HG02840 (cell line): Measurements from ENCODE around the gene PPP2R5C.

Experiments
- ATAC-seq: cut with Tn5 transposase; IDR thresholded peaks from one replicate; pipeline ENCODE4 v1.9.1; 2021; ENCODE audit warnings: mild to moderate bottlenecking, moderate library complexity, moderate number of reproducible peaks; ENCODE audit not compliant: unreplicated experiment, low FRiP score

The PPP2R5C gene

DNA sequence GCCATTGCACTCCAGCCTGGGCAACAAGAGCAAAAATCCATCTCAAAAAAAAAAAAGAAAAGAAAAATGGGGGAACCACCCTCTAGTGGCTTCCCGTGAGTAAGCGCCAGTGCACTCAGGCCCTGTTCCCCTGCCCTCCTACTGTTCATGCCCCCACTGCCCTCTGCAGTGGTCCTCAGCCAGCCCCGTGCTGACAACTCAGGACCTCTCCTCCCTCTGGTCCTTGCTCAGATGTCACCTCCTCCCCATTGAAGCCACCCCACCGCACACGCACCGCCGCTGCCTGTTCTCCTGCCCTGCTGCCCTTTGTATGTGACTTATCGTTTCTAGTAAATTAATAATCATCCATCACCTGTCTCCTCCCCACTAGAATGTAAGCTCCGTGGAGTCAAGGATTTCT lies 144.1 kb downstream of the PPP2R5C start:
- no peak for ATAC-seq

DNA sequence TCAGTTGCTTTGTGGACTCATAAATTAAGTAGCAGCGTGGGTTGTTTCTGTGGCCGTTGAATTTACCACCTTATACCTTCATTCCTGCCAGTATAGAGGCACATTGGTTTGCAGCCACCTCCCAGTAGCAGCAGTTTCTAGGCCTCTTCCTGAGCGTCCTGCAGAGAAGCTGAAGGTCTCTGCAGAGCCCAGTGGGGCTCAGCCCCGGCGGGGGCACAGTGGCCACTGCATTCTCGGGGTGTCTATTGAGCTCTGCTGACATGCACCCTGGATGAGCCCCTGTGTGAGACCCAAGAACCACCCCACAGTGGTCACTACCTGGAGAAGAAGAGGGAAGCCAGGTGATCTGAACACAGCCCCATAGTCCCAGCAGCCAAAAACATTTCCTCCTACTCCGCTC lies 145.1 kb downstream of the PPP2R5C start:
- no peak for ATAC-seq

DNA sequence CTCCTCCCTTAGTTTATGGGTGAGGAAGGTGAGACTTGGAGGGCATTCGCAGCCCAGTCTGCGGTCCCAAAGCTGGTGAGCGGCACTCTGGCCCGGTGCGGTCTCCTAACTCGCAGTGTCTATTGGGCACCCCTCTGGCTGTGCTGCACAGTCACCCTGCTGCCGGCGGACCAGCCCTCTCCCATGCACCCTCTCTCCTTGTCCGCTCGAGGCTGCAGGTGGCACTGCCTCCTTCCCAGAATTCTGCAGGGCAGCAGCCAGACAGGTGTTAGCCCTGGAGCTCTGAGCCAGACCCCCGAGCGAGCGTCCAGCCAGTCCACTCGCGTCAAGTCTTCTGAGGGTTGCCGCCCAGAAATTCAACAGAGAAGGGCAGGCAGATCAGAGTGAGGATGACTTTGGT lies 146.1 kb downstream of the PPP2R5C start:
- ATAC-seq: no peak

DNA sequence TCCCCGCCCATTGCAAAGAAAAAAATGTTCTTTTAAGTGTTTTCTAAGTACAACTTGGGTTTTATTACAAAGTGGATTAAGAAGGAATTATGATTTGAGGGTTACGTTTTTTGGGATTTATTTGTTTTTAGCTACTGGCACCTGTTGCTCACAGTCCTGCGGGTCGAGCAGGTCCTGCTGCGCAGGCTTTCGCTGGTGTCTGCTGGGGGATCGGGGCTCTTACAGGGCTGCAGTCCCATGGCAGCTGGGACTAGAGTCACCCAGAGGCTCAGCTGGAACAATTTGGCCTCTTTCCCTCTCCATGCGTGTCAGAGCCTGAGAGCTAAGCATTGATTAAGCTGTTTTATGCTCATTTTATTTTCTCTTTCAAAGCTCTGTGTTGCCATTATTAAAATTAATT lies 147.3 kb downstream of the PPP2R5C start:
- ATAC-seq: no peak

DNA sequence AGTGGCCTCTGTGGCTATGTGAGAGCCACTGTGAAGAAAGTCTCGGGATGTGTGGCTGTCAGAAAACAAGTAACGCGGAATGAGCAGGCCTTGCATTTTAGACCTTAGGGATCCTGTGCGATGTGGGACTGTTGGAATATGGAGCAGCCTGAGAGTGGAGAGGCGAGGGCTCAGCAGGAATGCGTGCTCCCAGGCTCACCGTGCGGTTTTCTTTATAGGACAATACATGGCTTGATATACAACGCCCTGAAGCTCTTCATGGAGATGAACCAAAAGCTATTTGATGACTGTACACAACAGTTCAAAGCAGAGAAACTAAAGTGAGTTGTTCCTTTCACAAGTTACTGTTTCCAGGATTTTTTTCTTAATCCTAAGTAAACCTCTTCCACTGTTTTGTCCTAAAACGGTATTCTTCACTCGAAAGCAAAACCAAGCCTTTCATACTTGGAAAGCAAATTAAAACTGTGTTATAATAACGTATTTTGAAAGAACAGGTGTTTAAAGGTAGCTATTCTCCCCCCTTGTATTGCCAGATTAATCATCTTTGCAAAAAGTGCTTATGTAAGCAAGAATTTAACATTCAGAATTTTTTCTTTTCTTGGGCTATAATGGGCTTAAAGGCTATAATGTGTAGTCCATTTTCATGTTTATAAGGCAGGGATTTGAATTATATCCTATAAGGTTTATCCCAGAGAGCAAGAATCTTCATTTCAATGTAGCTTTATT lies 148.0 kb downstream of the PPP2R5C start:
- no peak for ATAC-seq

DNA sequence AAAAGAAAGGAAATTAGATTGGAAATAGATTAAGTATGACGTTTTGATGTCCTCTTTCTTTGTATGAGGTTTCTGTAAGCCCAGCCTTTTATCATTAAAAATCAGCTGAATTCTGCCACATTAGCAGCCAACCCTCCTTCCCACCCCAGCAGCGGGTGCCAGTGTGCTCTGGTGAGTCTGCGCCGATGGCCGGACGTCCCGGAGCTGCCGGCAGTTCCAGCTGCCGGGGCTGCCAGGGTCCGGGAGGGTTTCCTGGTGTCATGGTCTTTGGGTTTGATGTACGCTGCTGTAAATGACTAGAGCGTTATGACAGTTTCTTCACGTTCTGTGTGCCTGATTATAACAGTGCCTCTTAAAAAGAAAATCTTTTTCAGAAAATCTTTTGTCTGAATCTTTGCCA lies 151.3 kb downstream of the PPP2R5C start:
- ATAC-seq: no peak

DNA sequence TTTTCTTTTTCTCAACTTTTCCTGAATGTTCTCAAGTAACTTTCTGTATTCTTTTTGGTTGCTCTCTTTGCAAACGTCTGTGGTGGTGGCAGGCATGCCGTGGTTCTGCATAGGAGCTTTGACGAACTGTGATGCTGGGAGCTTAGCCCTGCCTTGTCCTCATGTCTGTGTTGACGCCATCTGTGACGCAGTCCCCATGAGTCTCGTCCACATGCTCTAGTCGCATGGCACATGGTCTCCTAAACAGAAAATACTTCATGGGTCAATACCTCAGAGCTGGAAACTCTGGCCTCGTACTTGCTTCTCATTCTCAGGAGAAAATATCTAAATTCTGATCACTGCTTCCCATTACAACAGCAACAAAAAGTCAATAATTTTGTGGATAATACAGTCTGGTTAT lies 152.6 kb downstream of the PPP2R5C start:
- no peak for ATAC-seq

DNA sequence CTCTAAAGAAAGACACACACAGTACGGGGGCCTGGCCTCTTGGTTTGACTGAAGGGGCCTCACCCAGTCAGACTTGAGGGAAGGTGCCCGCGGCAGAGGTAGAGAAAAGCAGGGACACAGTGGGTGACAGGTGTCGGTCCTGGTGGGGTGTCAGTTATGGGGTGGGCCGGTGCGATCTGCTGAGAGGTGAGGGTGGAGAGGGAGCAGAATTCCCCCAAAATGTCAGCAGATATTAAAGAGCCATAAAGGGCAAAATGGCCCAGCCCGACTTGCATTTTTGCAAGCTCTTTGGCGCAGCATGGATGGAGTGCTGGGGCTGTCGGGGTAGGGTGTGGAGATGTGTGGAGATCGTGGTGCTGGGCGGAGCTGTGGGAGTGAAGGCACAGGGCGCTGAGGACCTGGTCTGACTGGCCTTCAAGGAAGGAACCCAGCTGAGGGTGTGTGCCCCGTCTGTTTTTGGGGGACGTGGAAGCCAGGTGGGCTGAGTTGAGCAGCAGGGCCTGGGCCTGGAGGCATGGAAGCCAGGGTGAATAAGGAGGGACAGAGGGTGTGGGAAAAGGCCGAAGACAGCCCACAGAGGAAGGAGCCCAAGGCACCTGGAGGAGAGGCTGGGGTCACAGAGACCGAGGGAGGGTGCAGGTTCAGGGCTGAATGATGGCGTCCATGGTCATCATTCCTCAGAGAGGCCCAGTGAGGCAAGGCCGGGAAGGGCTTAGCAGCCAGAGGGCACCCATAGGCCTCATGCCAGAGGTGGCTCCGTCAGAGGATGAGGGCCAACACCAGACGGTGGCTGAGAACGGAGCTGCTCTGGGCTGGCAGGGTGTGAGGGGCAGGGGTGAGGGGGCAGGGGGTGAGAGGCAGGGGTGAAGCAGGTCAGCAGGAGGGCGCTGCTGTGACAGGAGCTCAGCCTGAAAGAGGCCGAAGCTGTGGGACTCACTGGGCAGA lies 154.6 kb downstream of the PPP2R5C start:
- no peak for ATAC-seq

DNA sequence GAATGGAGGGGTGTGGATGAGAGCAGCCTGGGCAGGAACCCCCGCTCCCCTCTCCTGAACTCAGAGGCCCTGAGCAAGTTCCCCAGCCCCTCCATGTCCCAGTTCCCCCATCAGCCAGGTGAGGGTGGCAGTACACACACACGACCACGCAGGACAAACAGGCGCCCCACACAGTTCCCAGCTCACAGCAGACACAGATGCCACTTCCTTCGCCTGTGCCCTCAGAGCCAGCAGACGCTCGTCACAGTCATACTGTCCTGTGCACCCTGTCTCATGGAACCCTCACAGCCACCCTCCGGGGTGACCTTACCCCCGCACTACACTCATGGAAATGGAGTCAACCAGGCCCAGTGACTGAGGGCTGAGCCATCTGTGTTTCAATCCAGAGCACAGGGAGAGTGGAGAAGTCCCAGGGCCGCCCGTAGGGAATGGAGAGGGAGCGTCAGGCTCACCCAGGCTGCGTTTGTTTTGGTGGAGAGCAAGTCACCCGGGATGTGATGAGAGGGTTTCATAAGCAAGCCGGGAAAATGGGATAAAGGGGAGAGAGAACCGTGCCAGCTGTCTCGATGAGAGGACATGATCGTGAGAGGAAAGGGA lies 155.4 kb downstream of the PPP2R5C start:
- ATAC-seq: no peak

DNA sequence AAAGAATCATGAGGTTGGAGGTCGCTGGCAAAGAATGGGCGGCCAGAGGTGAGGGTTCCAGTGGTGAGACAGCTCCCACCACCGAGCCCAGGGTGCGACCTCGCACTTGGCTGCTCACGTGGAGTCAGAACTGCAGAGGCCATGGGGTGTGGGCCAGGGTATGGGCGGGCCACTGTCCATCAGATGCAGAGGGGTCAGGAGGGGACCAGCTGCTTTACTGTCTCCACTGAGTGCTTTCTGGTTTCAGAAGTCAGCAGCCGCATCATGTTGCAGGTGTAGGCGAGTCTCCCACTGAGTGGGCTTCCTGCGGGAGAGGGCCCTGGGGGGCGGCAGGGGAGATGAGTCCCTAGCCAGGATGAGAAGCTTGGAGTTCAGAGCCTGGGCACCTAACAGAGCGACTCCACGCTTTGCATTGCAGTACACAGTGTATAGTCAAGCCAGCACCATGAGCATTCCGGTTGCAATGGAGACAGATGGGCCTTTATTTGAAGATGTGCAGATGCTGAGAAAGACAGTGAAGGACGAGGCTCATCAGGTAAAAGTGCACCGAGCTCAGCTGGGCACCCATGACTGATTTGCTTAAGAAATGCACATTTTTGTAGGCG lies 156.0 kb downstream of the PPP2R5C start:
- ATAC-seq: no peak

DNA sequence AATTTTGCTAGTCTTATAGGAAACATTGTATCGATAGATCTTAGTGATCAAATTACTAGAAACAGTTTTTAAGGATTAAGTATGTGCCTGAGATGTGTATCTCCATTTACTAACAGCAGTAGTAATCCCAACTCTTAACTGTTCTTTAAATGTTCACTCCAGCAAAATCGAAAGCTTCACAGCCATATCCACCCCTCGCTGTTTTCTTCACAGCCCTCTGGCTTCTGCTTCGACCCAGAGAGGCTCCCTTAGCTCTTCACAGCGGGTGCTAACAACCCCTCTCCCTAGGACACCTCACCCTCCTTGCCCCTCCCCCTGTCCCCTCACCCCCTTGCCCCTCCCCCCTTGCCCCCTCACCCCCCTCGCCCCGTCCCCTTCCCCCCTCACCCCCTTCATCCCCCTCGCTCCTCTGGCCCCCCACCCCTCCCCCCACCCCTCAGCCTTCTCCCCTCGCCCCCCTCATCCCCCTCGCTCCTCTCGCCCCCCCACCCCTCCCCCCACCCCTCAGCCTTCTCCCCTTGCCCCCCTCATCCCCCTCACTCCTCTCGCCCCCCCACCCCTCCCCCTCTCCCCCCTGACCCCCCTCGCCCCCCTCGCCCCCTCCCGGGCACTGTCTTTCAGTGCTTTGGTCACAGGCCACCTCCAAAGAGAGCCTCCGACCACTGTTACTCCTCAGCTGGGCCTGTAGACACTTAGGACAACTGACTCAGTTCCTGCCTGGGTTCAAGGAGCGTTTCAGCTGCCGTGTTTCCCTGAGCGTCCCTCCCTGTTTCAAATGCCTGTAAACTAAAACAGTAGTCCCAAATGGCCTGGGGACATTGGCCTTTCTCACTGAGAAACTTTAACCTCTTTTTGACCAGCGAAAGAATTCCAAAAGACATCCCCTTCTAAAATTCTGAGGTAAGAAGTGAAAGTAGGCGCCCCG lies 156.8 kb downstream of the PPP2R5C start:
- no peak for ATAC-seq

DNA sequence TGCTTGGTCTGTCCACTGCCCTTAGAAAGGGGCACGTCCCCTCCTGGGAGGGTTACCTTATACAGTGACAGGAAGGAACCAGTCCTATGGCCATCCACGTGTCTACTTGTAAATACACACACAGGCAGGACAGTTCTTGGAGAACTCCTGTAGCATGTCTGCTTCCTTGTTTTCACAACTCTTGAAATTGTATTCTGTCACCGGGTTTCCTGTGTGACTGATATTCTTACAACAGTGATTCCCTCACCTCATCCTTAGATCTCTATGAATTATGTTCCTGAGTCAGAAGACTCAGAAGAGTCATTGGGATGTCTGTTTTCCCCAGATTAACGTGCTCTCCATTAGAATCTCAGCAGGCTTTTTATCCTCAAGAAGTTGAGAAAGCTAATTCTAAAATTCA lies 158.8 kb downstream of the PPP2R5C start:
- ATAC-seq: no peak

DNA sequence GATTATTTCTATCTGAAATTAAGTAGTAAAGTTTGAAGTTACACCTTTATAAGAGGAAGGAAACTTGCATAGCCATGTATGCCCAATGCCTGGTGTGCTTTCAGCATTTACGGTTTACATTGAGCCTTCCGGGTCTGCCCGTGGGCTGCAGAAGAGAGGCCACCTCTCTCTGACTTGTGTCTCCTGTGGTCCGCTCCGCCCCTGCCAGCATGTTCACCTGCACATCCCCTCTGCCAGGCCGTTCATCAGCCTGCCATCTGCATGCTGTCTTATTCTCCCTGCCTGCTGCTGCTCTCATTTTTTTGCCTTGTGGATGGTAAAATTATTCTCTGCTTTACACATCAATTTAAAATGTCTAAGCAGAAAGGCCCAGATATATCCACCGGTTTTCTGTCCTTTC lies 161.4 kb downstream of the PPP2R5C start:
- no peak for ATAC-seq

DNA sequence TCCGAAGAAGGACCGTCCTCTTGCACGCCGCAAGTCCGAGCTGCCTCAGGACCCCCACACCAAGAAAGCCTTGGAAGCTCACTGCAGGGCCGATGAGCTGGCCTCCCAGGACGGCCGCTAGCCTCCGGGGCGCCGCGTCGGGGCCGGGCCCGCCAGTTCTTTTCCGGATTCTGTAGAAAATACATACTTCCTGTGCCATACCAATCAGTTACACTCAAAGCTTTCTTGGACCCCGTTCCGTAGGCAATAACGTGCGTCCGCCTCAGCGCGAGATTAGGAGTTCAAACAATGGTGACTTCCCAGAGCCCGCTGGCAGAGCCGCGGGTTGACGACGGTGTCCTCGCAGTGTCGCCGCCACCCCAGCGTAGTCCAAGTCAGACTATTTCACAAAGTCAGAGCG lies 163.6 kb downstream of the PPP2R5C start:
- ATAC-seq: no peak

DNA sequence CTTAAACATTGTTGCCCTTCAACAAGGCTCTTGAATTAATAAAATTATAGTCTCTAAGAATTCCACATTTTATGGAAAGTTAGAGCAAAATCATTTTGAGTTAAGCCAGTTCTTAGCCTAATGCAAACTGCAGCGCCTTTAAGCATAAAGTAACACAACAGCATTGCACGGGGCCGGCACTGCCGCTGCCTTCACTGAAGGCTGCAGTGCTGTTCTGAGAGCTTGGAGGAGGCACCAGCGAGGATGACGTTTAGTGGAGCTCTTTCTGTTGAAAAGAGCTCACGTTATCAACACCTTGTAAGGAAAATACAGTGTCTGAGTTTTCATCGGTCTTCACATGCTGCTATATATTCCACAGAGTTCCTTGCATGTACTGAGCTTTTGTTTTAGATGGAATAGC lies 164.6 kb downstream of the PPP2R5C start:
- ATAC-seq: no peak

DNA sequence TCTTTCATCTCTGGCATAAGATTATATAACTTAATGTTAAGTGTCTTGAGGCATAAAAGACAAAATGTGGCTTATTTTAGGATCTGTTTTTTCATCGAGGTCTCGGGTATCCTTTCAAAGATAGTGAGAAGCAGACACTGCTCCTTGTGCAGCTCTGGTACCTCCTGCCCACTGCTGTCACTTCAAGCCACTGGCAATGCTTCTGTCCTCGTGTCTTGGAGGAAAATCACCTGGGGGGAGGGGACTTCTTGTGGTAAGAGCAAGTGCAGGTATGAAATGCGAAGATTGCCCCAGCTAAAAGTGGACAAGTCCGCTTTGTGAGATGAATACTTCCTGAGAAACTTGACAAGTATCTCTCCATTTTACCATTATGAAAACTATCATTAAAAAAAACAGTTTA lies 165.1 kb downstream of the PPP2R5C start:
- ATAC-seq: no peak

DNA sequence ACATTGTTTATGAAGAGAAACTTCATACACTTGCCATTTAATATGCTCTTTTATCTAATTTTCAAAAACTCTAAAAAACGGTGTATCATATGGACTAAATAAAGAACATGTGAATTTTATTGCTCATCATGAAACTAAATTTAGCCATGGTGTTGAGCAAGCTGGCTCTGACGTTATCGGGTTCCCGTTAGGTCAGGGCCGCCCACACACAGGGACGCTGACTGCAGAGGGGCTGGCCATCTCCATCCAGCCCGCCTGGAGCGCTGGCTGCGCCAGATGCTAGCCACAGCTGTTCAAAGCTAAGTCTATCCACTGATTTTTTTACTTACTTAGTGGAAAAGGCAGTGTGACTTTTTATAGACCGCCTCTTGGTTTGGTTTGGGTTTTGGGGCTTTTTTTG lies 166.3 kb downstream of the PPP2R5C start:
- no peak for ATAC-seq

DNA sequence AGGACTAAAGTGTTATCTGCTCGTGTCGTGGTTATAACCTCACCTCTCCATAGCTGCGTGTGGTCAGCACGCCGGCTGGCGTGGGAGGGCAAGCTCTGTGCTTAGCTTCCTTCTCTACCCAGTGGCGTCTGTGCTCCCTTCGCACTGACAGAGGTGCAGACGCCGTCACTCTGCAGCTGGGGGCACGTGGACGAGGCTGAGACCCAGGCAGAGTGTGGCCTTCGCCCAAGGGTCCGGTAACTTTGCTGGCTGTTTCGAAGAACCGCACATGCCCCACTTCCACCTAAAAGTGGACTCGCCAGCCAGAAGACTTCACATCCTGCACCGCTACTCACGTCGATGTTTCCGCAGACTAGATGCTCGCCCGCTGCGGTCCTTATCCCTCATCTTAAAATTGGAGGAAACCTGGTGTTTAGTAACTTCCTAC lies 166.9 kb downstream of the PPP2R5C start:
- ATAC-seq: no peak

DNA sequence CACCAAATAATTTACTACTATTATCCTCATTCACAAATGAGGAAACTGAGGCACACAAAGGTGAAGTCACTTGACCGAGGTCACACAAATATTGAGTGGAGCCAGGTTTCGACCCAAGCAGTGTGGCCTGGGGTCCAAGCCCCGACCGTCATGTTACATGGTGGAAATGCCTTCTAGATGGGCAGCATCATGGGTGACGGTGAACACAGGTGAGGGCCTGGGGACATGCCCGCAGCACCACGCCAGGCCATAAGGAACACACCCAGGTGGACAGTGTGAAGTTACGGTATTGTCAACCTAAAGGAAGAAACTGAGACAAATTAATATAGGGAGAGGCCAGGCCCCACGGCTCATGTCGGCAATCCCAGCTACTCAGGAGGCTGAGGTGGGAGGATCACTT lies 167.6 kb downstream of the PPP2R5C start:
- no peak for ATAC-seq

DNA sequence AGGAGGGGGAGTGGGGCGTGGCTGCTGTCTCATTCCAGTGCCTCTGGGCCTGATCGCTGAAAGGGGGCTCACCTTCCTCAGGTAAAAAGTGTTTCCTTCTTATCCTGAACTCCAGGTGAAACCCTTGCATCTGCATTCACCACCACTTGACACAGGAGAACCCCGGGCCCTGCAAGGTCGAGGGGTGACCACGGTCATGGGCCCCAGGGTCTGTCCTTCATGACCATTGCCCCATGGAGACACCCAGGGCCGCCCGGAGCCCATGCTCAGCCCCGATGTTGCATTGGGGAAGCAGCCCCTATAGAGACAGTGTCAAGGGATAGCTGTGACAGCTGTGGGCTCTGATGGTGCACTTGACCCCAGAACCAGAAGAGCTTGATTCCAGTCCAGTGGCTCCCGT lies 168.4 kb downstream of the PPP2R5C start:
- no peak for ATAC-seq
